ENCODE results near the gene FAM43B.
A peak's percentile ranks its signal among the peaks of the same experiment; 100 is the strongest.

FAM43B gene

GRCh38 chr1:20590306-20590777 is 38.0 kb downstream of the FAM43B start:
- no peak for DNase-seq (ENCODE audit: low read depth)
- H3K4me3 ChIP-seq (ENCODE audit: low read depth, low read length), result no peak overlapping the region
- TF ChIP-seq CTCF (IDR thresholded peaks at IDR 0.05; ENCODE audit: insufficient read depth, low read depth, low read length, missing control alignments), result no peak

GRCh38 chr1:20593756-20594155 is 41.4 kb downstream of the FAM43B start:
- TF ChIP-seq CTCF (IDR thresholded peaks at IDR 0.05; ENCODE audit: insufficient read depth, low read depth, low read length, missing control alignments), result no peak
- no peak overlapping the region for H3K4me3 ChIP-seq (ENCODE audit: low read depth, low read length)
- no peak for DNase-seq (ENCODE audit: low read depth)

GRCh38 chr1:20594746-20595145 is 42.4 kb downstream of the FAM43B start:
- DNase-seq (ENCODE audit: low read depth), result no peak
- no peak for TF ChIP-seq CTCF (IDR thresholded peaks at IDR 0.05; ENCODE audit: insufficient read depth, low read depth, low read length, missing control alignments)
- H3K4me3 ChIP-seq (ENCODE audit: low read depth, low read length), result no peak overlapping the region

DNA sequence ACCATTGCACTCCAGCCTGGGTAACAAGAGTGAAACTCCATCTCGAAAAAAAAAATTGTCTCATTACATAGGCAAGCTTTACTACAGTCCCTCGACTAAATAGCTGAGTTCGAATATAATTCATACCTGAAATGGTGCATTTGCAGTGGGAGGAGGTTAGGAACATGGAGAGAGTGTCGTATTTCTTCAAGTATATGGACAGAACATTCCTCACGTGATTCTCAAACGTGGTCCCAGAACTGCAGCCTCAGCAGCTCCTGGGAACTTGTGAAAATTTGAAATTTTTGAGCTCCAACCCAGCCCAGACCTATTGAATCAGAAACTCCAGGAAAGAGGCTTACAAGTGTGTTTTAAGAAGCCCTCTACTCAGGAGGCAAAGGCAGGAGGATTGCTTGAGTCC is 43.7 kb downstream of the FAM43B start:
- TF ChIP-seq CTCF (IDR thresholded peaks at IDR 0.05; ENCODE audit: insufficient read depth, low read depth, low read length, missing control alignments), result no peak
- no peak overlapping the region for H3K4me3 ChIP-seq (ENCODE audit: low read depth, low read length)
- DNase-seq (ENCODE audit: low read depth), result no peak

- no peak for TF ChIP-seq CTCF (IDR thresholded peaks at IDR 0.05; ENCODE audit: insufficient read depth, low read depth, low read length, missing control alignments)
- H3K4me3 ChIP-seq (ENCODE audit: low read depth, low read length), result no peak overlapping the region
- DNase-seq (ENCODE audit: low read depth), result no peak
Measured at GRCh38 chr1:20597650-20598049, 45.3 kb downstream of the FAM43B start.

DNA sequence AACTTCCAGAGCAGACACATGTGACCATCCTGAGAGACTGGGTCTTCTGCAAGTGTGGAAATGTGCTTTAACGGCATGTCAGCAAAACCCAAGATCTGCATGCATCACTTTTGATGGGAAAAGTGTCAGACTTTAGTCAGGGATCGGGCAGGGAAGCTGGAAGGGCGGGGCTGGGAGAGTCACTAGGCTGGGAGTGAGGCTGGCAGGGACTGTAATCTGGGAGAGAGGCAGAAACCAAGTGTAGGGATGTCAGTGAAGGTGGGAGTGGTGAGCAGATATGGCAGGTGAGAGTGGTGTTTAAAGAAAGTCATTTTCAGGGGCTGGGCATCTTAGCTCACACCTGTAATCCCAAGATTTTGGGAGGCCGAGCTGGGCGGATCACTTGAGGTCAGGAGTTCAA is 47.8 kb downstream of the FAM43B start:
- no peak for TF ChIP-seq CTCF (IDR thresholded peaks at IDR 0.05; ENCODE audit: insufficient read depth, low read depth, low read length, missing control alignments)
- H3K4me3 ChIP-seq (ENCODE audit: low read depth, low read length), result no peak overlapping the region
- DNase-seq (ENCODE audit: low read depth), result no peak

GRCh38 chr1:20601129-20601825 is 48.9 kb downstream of the FAM43B start:
- H3K4me3 ChIP-seq (ENCODE audit: low read depth, low read length), result no peak overlapping the region
- peak; percentile 26 for DNase-seq (ENCODE audit: low read depth)
- no peak for TF ChIP-seq CTCF (IDR thresholded peaks at IDR 0.05; ENCODE audit: insufficient read depth, low read depth, low read length, missing control alignments)
